Skeletal muscle satellite cell (primary cell): Measurements from ENCODE around the gene SPTB.

Experiments used
- H3K27me3 ChIP-seq: 2 replicates; pipeline ENCODE4 v1.7.0; 2013; ENCODE audit warnings: low read length; ENCODE audit not compliant: control insufficient read depth, insufficient read depth
- H3K36me3 ChIP-seq: 2 replicates; pipeline ENCODE4 v1.7.0; 2013; ENCODE audit warnings: mild to moderate bottlenecking, control low read depth, low read length; ENCODE audit not compliant: insufficient read depth
- H3K4me1 ChIP-seq: 2 replicates; pipeline ENCODE4 v1.7.0; 2013; ENCODE audit warnings: low read length; ENCODE audit not compliant: control insufficient read depth, insufficient read depth
- H3K4me2 ChIP-seq: 2 replicates; pipeline ENCODE4 v1.7.0; 2013; ENCODE audit warnings: mild to moderate bottlenecking, low read length
- H3K4me3 ChIP-seq: 2 replicates; pipeline ENCODE4 v1.7.0; 2013; ENCODE audit warnings: low read length
- H3K9ac ChIP-seq: 2 replicates; pipeline ENCODE4 v1.7.0; 2013; ENCODE audit warnings: mild to moderate bottlenecking, low read depth, low read length, moderate library complexity
- H3K9me3 ChIP-seq: replicated peaks from 2 replicates; pipeline ENCODE4 v1.7.0; 2013; ENCODE audit warnings: mild to moderate bottlenecking, control low read depth, low read length

Gene SPTB

DNA sequence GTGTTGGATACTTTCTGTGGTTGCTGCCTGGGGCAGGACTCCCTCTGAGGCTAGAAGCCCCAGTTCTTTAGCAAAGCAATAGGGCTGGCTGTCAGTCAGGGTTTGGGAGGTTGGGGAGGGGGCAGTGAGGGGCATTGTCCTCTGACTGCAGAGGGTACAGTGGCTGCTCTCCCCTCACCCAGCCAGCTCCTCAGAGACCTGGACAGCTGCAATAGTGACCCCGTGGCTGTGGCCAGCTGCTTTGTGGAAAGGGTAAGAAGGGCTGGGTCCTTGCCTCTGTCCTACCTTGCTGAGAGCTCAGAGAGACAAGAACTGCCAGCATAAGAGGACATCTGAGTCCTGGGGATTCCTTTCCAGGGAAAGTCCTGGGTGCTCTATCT is 149.7 kb downstream of the SPTB start:
- no peaks in the 10 kb centered on the region for H3K27me3 ChIP-seq
- H3K36me3 ChIP-seq: no peaks in the 10 kb centered on the region
- peaks cover 4% of the 10 kb centered on the region for H3K4me1 ChIP-seq
- no peak overlapping the region for H3K4me2 ChIP-seq
- no peak overlapping the region for H3K4me3 ChIP-seq
- no peak overlapping the region for H3K9ac ChIP-seq
- H3K9me3 ChIP-seq: no peaks in the 10 kb centered on the region

GRCh38 chr14:64729386-64730060 is 150.2 kb downstream of the SPTB start:
- Histone ChIP-seq H3K36me3 (no peaks in the 10 kb centered on the region), H3K9me3 (no peaks in the 10 kb centered on the region), H3K4me3 (no peak overlapping the region), H3K4me1 (peaks cover 4% of the 10 kb centered on the region), H3K4me2 (no peak overlapping the region), H3K9ac (no peak overlapping the region), H3K27me3 (no peaks in the 10 kb centered on the region)

GRCh38 chr14:64728856-64729255 is 150.9 kb downstream of the SPTB start:
- Histone ChIP-seq H3K4me1 (peaks cover 4% of the 10 kb centered on the region), H3K27me3 (no peaks in the 10 kb centered on the region), H3K4me3 (no peak overlapping the region), H3K4me2 (no peak overlapping the region), H3K9me3 (no peaks in the 10 kb centered on the region), H3K36me3 (no peaks in the 10 kb centered on the region), H3K9ac (no peak overlapping the region)

GRCh38 chr14:64728106-64728505 is 151.6 kb downstream of the SPTB start:
- Histone ChIP-seq H3K4me1 (peaks cover 4% of the 10 kb centered on the region), H3K27me3 (no peaks in the 10 kb centered on the region), H3K4me2 (no peak overlapping the region), H3K36me3 (no peaks in the 10 kb centered on the region), H3K4me3 (no peak overlapping the region), H3K9me3 (no peaks in the 10 kb centered on the region), H3K9ac (no peak overlapping the region)

- H3K27me3 ChIP-seq: no peaks in the 10 kb centered on the region
- H3K9me3 ChIP-seq: no peaks in the 10 kb centered on the region
- no peak overlapping the region for H3K9ac ChIP-seq
- H3K36me3 ChIP-seq: no peaks in the 10 kb centered on the region
- peaks cover 4% of the 10 kb centered on the region for H3K4me1 ChIP-seq
- no peak overlapping the region for H3K4me3 ChIP-seq
- no peak overlapping the region for H3K4me2 ChIP-seq
These were observed 152.1 kb downstream of the SPTB start for GRCh38 chr14:64727551-64728071.

DNA sequence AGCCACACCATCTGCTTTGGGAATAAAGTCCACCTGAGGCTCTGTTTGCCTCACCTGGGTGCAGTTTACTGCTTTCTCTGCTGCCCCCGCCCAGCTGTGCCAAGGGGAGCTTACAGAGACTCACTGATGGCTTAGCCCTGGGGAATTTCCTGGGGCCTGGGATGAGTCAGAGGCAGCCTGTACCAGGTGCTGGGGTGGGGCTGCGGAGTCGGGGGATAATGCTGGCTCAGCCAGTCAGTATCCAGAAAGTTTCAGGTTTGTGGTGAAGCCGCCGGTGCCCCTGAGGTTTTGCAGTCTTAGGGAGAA is 153.2 kb downstream of the SPTB start:
- Histone ChIP-seq H3K4me2 (no peak overlapping the region), H3K4me3 (no peak overlapping the region), H3K4me1 (peaks cover 5% of the 10 kb centered on the region), H3K9me3 (no peaks in the 10 kb centered on the region), H3K36me3 (no peaks in the 10 kb centered on the region), H3K9ac (no peak overlapping the region), H3K27me3 (no peaks in the 10 kb centered on the region)

DNA sequence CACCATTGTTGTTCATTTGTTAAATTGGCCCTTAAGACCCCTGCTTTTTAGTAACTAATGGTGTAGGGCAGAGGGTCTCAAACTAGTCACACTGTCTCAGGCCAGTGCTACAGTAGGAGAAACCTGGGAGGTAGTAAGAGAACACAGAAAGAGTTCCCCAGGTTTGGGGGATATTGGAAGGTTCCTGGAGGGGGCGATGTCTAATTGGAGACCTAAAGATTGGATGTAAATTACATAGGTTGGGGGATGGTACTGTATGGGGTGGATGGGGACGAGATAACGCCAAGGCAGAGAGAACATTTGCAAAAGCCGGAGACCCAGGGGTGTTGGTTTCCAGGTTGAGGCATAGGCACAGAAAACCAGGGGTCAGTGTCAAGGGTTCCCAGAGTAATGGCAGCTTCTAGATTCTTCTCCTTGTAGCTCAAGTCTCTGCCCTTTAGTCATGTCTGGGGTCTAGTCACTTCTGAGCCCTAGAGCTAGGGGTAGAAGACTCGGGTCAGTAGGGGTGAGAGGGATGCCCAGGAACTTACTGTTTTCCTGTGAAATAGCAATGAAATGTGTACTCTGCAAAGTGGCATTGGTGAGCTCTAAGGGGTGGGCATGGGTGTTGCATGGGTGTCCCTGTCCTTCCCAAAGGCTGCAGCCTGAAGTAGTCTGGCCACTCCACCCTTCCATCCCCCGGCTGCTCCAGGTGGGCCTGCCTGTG is 153.7 kb downstream of the SPTB start:
- no peaks in the 10 kb centered on the region for H3K27me3 ChIP-seq
- H3K36me3 ChIP-seq: no peaks in the 10 kb centered on the region
- peaks cover 10% of the 10 kb centered on the region for H3K4me1 ChIP-seq
- H3K9ac ChIP-seq: no peak overlapping the region
- H3K4me3 ChIP-seq: no peak overlapping the region
- H3K4me2 ChIP-seq: no peak overlapping the region
- no peaks in the 10 kb centered on the region for H3K9me3 ChIP-seq

GRCh38 chr14:64725261-64725815 is 154.4 kb downstream of the SPTB start:
- Histone ChIP-seq H3K36me3 (no peaks in the 10 kb centered on the region), H3K9ac (no peak overlapping the region), H3K27me3 (no peaks in the 10 kb centered on the region), H3K9me3 (no peaks in the 10 kb centered on the region), H3K4me3 (no peak overlapping the region), H3K4me1 (peaks cover 10% of the 10 kb centered on the region), H3K4me2 (no peak overlapping the region)

GRCh38 chr14:64724578-64724930 is 155.2 kb downstream of the SPTB start:
- Histone ChIP-seq H3K4me2 (no peak overlapping the region), H3K9ac (no peak overlapping the region), H3K36me3 (no peaks in the 10 kb centered on the region), H3K4me3 (no peak overlapping the region), H3K9me3 (no peaks in the 10 kb centered on the region), H3K27me3 (no peaks in the 10 kb centered on the region), H3K4me1 (peaks cover 15% of the 10 kb centered on the region)

GRCh38 chr14:64723691-64724577 is 155.8 kb downstream of the SPTB start:
- peaks cover 15% of the 10 kb centered on the region for H3K4me1 ChIP-seq

GRCh38 chr14:64722842-64723447 is 156.8 kb downstream of the SPTB start:
- Histone ChIP-seq H3K4me1 (peaks cover 15% of the 10 kb centered on the region), H3K27me3 (no peaks in the 10 kb centered on the region), H3K9me3 (no peaks in the 10 kb centered on the region), H3K4me3 (no peak overlapping the region), H3K4me2 (no peak overlapping the region), H3K36me3 (no peaks in the 10 kb centered on the region), H3K9ac (no peak overlapping the region)

More at GRCh38 chr14:64723691-64724577, 155.8 kb downstream of the SPTB start:
- no peak overlapping the region for H3K9ac ChIP-seq
- H3K9me3 ChIP-seq: no peaks in the 10 kb centered on the region
- H3K27me3 ChIP-seq: no peaks in the 10 kb centered on the region
- no peak overlapping the region for H3K4me3 ChIP-seq
- no peaks in the 10 kb centered on the region for H3K36me3 ChIP-seq
- H3K4me2 ChIP-seq: no peak overlapping the region
